ENCODE data around the gene TTLL12.
"Not testable (repeated sequence)": the region's sequence is repeated elsewhere in the genome, so short reads cannot be mapped to it uniquely, and the experiment has no call there.

Gene TTLL12

GRCh38 chr22:43154887-43155536, 31.9 kb downstream of the TTLL12 start:
- no peak for DNase-seq (ENCODE audit: low read depth, low spot score)

DNA sequence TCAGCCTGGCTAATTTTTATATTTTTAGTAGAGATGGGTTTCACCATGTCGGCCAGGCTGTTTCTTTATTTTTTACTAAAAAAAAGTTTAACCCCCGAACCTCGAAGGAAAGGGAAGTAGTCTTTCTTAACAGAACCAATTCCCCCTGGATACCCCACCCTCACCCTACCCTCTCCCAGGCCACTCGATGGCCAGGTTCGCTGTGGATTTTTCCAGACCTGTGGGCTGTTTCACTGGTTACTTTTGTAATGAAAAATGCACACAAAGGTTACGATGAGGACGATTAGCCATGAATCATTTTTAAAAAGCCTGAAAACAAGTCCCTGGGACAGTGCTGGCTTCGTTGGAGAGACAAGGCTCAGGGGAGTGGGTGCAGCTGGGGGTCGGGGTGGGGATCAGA, 33.0 kb downstream of the TTLL12 start:
- DNase-seq (ENCODE audit: low read depth, low spot score), result no peak

DNA sequence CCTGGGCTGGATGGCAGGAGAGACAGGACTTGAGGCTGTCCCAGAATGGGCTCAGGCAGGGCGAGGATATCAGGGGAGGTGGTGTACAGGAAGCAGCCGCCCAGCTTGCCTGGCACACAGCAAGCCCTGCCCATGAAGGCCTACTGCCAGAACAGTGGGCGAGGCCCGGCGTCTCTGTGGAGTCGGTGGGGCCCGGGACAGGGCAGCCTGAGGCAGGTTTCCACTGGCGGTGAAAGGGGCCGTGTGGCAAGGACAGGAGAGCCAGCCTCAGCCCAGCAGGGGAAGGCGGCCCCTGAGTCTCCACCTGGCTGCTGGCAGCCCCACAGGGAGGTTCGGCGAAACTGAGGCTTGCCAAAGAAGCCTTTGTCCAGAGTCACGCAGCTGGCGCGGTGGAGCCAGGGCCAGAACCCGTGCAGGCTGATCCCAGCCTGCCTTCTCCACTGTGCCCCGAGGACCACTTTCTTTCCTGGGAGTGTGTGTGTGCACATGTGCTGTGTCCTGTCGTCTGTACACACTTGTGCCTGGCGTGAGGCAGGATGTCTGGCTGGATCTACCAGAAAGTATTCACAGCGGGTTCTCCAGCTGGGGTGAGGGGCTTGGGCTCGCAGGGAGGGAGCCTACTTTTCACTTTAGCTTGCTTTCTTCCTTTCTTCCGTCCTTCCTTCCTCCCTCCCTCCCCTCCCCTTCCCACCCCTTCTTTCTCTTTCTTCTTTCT, 34.4 kb downstream of the TTLL12 start:
- no peak for DNase-seq (ENCODE audit: low read depth, low spot score)

DNA sequence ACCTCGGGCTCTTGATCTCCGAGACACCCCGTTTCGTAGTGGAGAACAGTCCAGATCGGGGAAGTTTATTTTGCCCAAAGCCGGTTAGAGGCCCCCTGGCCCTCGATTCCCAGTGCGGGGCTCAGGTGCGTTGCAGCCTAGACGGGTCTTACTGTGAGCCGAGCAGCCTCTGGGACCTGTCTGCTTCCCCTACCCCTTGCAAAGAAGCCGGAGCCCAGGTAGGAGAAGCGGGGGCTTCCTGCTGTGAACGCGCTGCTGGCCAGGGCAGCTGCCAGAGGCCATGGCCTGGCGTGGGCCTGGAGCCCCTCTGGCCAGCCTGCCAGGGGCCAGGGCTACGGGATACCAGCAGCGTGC, 35.0 kb downstream of the TTLL12 start:
- DNase-seq (ENCODE audit: low read depth, low spot score), result no peak

GRCh38 chr22:43151251-43152002, 35.5 kb downstream of the TTLL12 start, which contains the start of gene TSPO:
TSPO (plus strand) TSS chr22:43151559; CDS start chr22:43159239, 7,680 bp downstream.
- DNase-seq (ENCODE audit: low read depth, low spot score), result no peak

- no peak for DNase-seq (ENCODE audit: low read depth, low spot score)
Observed at GRCh38 chr22:43150731-43151206, 36.2 kb downstream of the TTLL12 start.

DNA sequence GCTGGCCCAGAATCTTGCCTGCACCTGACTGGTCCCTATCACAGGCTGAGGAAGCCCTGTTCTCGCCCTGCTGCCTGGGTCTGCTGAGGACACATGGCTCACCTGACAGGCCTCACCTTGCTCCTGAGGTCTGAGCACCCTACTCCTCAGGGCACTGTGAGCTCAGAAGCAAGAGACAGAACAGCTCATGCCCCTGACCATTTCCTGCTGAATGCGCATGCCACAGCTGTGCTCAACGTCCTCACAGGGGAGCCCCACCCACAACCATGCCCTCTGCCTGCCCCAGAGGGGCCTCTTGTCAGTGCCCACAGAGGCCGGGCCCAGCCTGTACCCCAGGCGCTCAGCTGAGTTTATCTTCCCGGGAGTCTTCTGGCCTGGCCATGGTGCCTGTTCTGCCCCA, 38.4 kb downstream of the TTLL12 start:
- DNase-seq (ENCODE audit: low read depth, low spot score), result no peak

GRCh38 chr22:43147821-43148220, 39.1 kb downstream of the TTLL12 start:
- no peak for DNase-seq (ENCODE audit: low read depth, low spot score)

DNA sequence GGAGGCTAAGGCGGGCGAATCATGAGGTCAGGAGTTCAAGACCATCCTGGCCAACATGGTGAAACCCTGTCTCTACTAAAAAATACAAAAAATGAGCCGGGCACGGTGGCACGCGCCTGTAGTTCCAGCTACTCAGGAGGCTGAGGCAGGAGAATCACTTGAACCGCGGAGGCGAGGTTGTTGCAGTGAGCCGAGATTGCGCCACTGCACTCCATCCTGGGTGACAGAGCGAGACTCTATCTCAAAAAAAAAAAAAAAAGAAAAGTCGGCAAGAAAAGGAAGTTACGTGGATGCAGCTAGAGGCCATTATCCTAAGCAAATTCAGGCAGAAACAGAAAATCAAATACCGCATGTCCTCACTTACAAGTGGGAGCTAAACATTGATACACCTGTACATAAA, 40.6 kb downstream of the TTLL12 start:
- DNase-seq (ENCODE audit: low read depth, low spot score), result not testable (repeated sequence)

DNA sequence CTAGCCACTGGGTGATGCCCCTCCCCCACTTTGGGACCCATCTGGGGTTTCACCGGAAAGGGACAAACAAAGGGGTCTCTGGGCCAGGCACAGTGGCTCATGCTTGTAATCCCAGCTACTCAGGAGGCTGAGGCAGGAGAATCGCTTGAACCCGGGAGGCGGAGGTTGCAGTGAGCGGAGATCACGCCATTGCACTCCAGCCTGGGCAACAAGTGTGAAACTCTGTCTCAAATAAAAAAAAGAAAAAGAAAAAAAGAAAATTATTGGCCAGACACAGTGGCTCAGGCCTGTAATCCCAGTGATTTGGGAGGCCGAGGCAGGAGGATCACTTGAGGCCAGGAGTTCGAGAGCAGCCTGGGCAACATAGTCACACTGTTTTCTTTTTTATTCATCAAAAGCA, 41.6 kb downstream of the TTLL12 start:
- not testable (repeated sequence) for DNase-seq (ENCODE audit: low read depth, low spot score)

DNA sequence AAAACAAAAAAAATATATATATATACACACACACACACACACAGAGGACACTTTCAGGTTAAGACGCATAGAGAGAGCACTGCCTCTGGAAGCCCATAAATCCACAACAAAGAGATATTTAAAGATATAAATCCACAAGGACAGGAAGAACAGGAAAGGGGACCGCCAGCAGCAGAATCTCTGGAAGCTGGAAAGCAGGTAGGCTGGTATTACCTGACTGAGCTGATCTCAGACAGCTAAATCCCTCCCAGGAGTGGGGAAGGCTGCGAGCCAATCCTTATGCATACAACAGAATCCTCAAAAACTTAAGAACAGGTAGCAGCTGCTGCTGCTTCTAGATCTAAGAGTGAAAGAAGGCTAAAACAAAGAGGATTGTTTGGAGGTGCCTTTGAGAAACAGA, 42.0 kb downstream of the TTLL12 start:
- no peak for DNase-seq (ENCODE audit: low read depth, low spot score)

DNA sequence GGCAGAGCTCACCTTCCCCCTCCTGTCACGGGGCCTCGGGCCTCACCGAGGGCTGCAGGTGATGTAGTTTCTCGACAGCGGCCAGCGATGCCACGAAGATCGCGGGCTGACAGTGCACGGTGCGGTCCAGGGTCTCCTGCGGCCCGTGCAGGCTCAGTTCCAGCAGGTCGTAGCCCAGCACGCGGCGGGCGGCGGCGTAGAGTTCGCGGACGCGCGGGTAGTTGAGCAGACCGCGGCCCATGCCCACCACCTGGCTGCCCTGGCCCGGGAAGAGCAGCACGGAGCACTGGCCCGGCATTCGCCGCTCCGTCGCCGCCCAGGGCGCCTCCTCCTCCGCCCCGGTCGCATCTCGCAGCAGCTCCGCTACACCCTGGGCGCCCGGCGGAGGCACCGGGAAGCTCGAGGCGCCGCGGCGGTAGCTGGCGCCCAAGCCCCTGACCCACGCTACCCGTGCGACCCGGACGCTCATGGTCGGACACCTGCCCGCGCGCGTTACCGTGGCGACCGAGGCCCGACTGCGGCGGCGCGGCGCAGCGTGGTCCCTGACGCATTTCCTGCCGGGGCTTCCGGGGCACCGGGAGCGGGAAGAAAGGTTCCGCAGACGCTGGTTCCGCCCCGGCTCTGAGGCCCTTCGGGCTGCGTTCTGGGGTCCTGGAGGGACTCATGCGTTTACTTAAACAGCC, 43.9 kb downstream of the TTLL12 start, which contains the start of gene MCAT:
MCAT (minus strand) TSS at position 519 of the 683 bp plus-strand sequence; CDS start at position 469, 50 bp downstream.
- peak; percentile 26 for DNase-seq (ENCODE audit: low read depth, low spot score)

- DNase-seq (ENCODE audit: low read depth, low spot score), result no peak
Observed at GRCh38 chr22:43136801-43137200, 50.1 kb downstream of the TTLL12 start.

DNA sequence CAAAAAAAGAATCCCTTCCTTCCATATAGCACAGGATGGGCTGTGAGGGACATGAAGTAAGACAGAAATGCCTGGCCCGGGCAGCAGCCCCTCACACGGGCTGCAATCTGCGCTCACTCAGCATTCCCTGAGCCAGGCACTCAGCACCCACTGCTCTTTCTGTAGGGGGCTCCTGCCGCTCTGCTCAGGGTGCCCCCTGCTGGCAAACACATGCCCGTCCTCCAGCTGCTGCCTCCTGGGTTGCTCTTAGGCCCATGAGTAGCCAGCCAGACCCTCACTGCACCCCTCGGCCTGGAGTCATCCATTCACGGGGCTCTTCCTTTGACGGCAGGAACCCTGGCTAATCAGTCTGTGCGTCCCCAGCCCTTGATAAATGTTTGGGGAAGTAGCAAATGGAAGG, 50.7 kb downstream of the TTLL12 start:
- no peak for DNase-seq (ENCODE audit: low read depth, low spot score)

GRCh38 chr22:43135565-43135964, 51.4 kb downstream of the TTLL12 start:
- no peak for DNase-seq (ENCODE audit: low read depth, low spot score)

GRCh38 chr22:43134553-43134952, 52.4 kb downstream of the TTLL12 start:
- no peak for DNase-seq (ENCODE audit: low read depth, low spot score)

DNA sequence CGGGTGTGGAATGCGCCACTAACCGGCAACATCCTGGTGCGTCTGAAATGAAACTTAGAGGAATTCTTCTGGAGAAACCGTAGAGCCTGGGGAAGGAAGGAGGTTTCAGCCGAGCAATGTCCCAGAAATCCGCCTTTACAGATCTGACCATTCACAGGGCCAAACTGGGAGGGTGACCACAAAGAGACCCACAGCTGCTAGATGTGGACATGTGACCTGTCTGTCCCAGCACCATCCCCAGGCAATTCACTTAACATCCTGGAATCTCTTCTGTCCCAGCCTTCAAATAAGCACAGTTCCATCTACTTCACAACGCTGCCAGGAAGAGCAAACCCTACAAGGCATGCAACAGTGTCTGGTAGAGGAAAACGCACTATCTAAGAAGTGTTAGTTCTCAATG, 53.5 kb downstream of the TTLL12 start:
- no peak for DNase-seq (ENCODE audit: low read depth, low spot score)

DNA sequence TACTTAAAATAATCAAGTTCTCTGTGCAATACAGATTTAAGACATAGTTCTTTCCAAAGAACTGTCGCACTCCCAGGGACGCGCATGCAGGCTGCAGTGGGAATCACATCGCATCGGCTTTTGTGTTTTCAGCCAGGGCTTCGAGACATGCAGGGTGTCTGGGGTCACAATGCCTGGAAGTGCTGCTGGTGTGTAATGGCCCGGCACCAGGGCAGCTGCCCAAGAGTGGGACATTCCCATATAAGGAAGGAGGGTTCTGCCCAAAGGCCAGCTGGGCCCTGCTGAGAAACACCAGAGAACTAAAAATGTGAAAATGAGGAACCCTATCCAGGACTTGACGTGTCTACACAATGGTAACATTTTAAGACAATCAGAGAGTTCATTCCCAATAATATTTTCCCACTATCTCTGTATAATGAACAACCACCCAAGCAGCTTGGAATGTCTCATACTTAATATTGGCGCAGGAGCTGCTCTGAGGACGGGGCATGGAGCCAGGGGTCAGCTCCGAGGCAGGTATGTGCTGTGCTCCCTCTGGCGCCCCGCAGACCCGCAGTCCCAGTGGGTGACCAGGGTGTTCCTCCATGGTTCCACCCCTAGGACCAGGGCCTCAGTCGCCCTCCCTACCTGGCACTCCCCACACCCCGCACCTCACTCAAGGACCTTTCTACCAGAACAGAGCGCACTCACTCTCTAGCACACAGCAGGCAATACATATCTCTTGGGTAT, 55.0 kb downstream of the TTLL12 start:
- DNase-seq (ENCODE audit: low read depth, low spot score), result no peak

DNA sequence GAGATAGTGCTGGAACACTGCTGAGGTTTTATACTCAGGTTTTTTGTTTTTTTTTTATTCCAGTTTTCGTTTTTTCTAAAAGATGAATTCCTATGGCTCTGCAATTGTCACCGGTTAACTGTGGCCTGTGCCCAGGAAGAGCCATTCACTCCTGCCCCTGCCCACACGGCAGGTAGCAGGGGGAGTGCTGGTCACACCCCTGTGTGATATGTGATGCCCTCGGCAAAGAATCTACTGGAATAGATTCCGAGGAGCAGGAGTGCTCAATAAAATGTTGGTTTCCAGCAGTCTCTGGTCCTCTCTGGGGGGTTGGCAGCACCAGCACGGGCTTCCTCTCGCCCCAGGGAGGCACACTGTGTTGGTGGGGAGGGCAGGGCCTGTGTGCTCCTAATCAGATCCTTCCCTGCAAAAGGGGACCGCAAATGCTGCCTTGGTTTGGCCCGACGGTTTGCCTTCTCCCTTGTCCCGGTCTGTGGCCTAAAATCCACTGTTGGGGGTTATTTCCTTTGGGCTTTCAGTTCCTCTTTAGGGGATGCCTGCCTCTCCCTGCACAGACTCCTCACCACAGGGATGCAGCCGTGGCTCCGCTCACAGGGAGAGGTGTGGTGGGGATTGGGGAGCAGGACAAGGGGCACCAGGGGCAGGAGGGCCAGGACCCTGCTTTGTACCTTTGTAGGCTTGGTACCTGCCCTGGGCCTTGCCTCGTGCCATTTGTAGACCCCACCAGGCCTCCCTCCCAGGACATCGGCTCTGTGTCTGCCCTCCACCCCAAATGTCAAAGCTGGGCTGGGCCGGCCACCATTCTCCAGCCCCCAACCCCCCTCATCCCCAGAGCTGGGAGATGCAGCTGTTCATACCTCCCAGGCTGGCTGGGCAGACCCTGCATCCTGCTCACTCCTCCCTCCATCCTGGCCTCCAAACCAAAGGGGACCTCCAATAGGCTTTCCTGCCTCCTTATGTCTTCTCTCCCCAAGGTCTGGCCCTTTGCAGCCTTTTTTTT, 57.2 kb downstream of the TTLL12 start:
- DNase-seq (ENCODE audit: low read depth, low spot score), result no peak

DNA sequence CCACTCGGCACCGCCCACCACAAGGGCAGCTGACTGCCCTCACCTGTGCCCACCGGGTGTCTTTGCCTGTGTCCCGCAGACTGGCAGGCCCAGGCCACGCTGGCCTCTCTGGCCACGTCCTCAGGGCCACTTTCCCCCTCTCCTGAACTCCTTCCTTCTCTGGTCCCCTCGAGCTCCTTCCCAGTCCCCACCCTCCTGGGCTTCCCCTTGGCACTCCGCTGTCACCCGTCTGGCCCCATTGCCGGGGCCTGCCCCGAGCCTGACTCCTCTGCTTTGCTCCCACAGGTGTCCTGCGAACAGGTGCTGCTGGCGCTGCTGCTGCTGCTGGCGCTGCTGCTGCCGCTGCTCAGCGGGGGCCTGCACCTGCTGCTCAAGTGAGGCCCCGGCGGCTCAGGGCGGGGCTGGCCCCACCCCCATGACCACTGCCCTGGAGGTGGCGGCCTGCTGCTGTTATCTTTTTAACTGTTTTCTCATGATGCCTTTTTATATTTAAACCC, 58.0 kb downstream of the TTLL12 start:
- DNase-seq (ENCODE audit: low read depth, low spot score), result no peak
